HEK293T (cell line): ENCODE results near the gene ARHGAP22.

ENCODE experiments used
- CTCF ChIA-PET: fragments of 350-600 bp; formaldehyde crosslinking; extraction: SDS; loops from one replicate; lab custom pipeline; 2021; ENCODE audit warnings: antibody characterized with exemption, inconsistent platforms; lab: Yijun Ruan, JAX
- POLR2A ChIA-PET: fragments of 350-600 bp; formaldehyde crosslinking; extraction: SDS; loops from one replicate; lab custom pipeline; 2020; ENCODE audit warnings: antibody characterized with exemption, inconsistent platforms; lab: Yijun Ruan, JAX
- DNase-seq: peaks from one replicate; pipeline ENCODE4 v3.0.0; 2012; ENCODE audit warnings: mixed read lengths; ENCODE audit errors: extremely low spot score
- ARNT ChIP-seq: fragments of 450-650 bp; IDR thresholded peaks from 2 replicates; pipeline ENCODE4 v1.6.1; 2017; ENCODE audit warnings: mild to moderate bottlenecking
- BHLHE40 ChIP-seq: fragments of 450-650 bp; IDR thresholded peaks from 2 replicates; pipeline ENCODE4 v1.6.1; 2016; ENCODE audit warnings: mild to moderate bottlenecking, moderate library complexity, borderline replicate concordance
- CTBP1 ChIP-seq: fragments of 450-650 bp; IDR thresholded peaks from 2 replicates; pipeline ENCODE4 v1.6.1; 2016; ENCODE audit warnings: borderline replicate concordance
- ELF4 ChIP-seq: fragments of 450-650 bp; IDR thresholded peaks from 2 replicates; pipeline ENCODE4 v1.6.1; 2017; ENCODE audit warnings: antibody characterized with exemption
- FOXA1 ChIP-seq: fragments of 450-650 bp; IDR thresholded peaks from 2 replicates; pipeline ENCODE4 v1.6.1; 2016; ENCODE audit warnings: mild to moderate bottlenecking
- FOXK2 ChIP-seq: fragments of 450-650 bp; IDR thresholded peaks from 2 replicates; pipeline ENCODE4 v1.6.1; 2016; ENCODE audit warnings: mild to moderate bottlenecking
- FOXM1 ChIP-seq: fragments of 450-650 bp; IDR thresholded peaks from 2 replicates; pipeline ENCODE4 v1.6.1; 2017; ENCODE audit warnings: mild to moderate bottlenecking, borderline replicate concordance
- HDGF ChIP-seq: fragments of 450-650 bp; IDR thresholded peaks from 2 replicates; pipeline ENCODE4 v1.6.1; 2017; ENCODE audit warnings: antibody characterized with exemption, borderline replicate concordance
- L3MBTL2 ChIP-seq: fragments of 450-650 bp; conservative IDR thresholded peaks from 2 replicates; pipeline ENCODE4 v1.6.1; 2016; ENCODE audit warnings: mild to moderate bottlenecking
- LEF1 ChIP-seq: fragments of 450-650 bp; IDR thresholded peaks from 2 replicates; pipeline ENCODE4 v1.6.1; 2017; ENCODE audit warnings: mild to moderate bottlenecking, borderline replicate concordance
- NFRKB ChIP-seq: fragments of 450-650 bp; IDR thresholded peaks from 2 replicates; pipeline ENCODE4 v1.6.1; 2016; ENCODE audit warnings: mild to moderate bottlenecking, moderate library complexity
- SP1 ChIP-seq: fragments of 450-650 bp; IDR thresholded peaks from 2 replicates; pipeline ENCODE4 v1.6.1; 2017
- SUZ12 ChIP-seq: fragments of 450-650 bp; IDR thresholded peaks from 2 replicates; pipeline ENCODE4 v1.6.1; 2016; ENCODE audit warnings: mild to moderate bottlenecking
- TARDBP ChIP-seq: fragments of 450-650 bp; IDR thresholded peaks from 2 replicates; pipeline ENCODE4 v1.6.1; 2016
- ZNF384 ChIP-seq: fragments of 450-650 bp; IDR thresholded peaks from 2 replicates; pipeline ENCODE4 v1.6.1; 2016
- TF ChIP-seq, protein P1 (sequence below): fragments of 450-650 bp; IDR thresholded peaks from 2 replicates; pipeline ENCODE4 v1.6.1; 2016

Gene ARHGAP22

DNA sequence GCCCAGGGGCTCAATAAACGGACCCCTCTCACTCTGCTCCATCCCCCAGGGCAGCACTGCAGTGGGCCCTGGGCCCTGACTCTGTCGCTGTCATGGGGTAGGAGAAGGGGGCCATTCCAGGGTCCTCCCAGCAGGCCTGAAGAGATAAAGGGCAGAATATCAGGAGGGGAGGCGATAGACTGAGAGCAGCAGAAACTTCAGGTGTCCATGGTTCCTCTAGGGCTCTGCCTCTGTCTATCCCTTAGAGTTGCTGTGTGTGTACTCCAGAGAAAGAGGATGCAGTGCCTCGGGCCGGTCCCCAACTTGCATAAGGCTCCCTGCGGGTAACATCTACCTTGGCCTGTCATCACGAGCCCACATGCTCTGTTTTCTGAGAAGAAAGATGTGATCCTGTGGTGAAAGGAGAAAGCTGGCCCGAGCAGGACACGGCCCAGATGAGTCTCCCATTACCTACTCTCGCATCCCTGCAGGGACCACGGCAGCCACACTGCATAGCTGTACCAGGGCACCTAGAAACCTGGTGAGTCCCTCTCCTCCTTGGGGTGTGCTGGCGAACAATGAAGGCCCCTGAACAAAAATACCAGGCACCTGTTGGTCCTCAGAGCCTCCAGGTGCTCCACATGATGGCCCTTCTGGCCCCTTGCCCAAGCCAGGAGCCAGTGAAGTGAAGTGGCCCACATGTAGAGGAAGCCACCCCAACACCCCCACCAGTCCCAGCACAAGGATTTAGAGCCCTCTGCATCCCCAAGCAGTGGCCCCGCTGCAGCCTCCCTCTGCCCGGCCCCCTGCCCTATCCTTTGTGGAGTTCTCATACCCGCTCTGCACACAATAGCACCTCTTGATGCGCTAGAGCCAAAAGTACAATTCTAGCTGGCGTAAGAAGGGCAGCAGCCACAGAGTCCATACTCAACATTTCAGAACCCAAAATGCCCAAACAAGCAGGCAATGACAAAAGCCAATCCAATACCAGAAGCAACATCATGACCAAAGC lies 106.8 kb downstream of the ARHGAP22 start:
- ChIA-PET POLR2A (no interaction called here), CTCF (no interaction called here)
- TF ChIP-seq FOXA1 (no peak), L3MBTL2 (no peak), SP1 (no peak), ARNT (no peak)
- DNase-seq, result no peak

DNA sequence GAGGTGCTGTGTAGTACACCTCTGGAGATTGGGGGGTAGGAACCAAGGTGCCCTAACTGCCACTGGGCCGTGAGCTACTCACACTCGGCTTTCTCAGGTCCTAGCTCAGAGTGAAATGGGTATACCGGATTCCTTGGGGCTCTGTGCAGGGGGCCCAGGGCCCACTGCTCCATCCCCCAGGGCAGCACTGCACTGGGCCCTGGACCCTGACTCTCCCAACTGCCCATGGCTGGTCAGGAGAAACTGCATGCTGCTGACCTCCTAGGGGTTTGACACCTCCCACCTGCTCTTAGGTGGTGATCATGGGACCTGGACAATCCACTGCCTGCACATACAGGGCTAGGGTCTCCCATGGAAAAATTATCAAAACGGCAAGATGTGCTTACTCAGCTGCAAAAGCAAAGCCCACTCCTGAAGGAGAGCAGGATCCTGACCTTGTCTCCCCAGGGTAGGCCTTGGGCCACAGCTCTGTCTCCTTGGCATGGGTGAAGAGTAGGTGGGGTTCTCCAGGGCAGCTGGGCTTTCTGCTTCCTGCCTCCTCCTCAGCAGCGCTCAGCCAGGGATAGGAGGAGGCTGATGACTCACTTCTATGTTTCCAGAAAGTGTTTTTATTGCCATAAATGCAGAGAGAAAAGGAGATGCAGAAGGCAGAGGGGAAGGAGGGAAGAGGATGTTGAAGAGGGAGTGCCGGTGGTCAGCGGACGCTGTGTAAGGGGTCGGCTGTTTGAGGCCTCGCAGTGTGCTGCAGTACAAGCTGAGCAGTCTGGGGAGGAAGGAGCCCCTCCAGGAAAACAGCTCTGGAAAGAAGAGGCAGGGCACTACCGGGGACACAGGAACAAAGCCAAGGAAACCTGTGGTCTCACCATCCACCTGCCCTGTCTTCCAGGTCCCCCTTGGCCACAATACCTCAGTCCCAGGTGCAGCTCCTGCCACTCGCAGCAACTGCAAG lies 107.8 kb downstream of the ARHGAP22 start:
- no peak for DNase-seq
- POLR2A ChIA-PET, result no interaction called here
- no peak for TF ChIP-seq HDGF
- TF ChIP-seq ZNF384, result no peak
- TF ChIP-seq SP1, result no peak
- TF ChIP-seq L3MBTL2, result no peak
- TF ChIP-seq ARNT, result no peak
- no peak for TF ChIP-seq LEF1
- TF ChIP-seq SUZ12, result no peak
- TF ChIP-seq BHLHE40, result no peak
- TF ChIP-seq, protein P1, sequence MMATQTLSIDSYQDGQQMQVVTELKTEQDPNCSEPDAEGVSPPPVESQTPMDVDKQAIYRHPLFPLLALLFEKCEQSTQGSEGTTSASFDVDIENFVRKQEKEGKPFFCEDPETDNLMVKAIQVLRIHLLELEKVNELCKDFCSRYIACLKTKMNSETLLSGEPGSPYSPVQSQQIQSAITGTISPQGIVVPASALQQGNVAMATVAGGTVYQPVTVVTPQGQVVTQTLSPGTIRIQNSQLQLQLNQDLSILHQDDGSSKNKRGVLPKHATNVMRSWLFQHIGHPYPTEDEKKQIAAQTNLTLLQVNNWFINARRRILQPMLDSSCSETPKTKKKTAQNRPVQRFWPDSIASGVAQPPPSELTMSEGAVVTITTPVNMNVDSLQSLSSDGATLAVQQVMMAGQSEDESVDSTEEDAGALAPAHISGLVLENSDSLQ, result no peak
- TF ChIP-seq FOXK2, result no peak
- TF ChIP-seq NFRKB, result no peak
- no peak for TF ChIP-seq ELF4
- TF ChIP-seq FOXM1, result no peak
- no peak for TF ChIP-seq TARDBP
- no peak for TF ChIP-seq FOXA1
- TF ChIP-seq CTBP1, result no peak
- CTCF ChIA-PET, result interaction anchor here (0.5 to 0.7 kb wide), 3 partner anchors 27 to 627 kb away, joined by 3 read pairs; no protein-coding TSS in a partner anchor

DNA sequence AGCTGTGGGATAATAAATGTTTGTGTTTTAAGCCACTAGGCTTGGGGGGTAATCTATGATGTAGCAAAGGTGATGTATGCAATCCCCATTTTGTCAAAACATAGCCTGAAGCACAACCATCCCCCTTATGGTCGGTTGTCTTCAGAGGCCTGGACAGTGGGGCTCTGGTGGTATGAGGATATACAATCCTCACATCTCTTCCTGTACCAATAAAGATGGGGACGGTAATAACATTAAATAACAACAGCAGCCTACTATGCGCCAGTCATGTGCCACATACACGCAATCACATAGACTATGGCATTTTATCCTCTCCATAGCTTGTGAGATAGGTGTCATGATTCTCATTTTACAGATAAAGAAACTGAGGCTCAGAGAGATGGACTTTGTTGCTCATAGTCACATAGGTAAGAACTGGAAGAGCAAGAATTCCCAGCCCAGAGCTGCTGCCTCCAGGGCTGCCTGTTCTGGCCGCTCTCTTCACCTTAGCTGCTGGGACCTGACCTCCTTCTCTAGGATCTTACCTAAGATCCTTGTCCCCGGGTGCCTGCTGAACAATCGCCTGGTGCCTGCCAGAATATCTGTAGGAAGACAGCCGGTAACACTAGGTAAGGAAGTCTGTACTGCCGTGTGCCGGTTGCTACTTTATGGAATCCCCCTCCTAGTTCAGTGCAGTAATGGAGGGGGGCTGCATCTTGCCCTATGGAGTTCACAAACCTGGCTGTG lies 108.6 kb downstream of the ARHGAP22 start:
- ChIA-PET CTCF (interaction anchor here (0.7 kb wide), 2 partner anchors 28 to 40 kb away, joined by 3 read pairs; no protein-coding TSS in a partner anchor), POLR2A (no interaction called here)
- no peak for DNase-seq
- TF ChIP-seq L3MBTL2, result no peak
- no peak for TF ChIP-seq ELF4
- no peak for TF ChIP-seq BHLHE40
- TF ChIP-seq ZNF384, result no peak
- TF ChIP-seq SP1, result no peak
- no peak for TF ChIP-seq HDGF
- no peak for TF ChIP-seq LEF1
- TF ChIP-seq SUZ12, result no peak
- no peak for TF ChIP-seq CTBP1
- no peak for TF ChIP-seq FOXK2
- no peak for TF ChIP-seq TARDBP
- no peak for TF ChIP-seq NFRKB
- TF ChIP-seq, protein P1, result no peak
- no peak for TF ChIP-seq FOXM1

DNA sequence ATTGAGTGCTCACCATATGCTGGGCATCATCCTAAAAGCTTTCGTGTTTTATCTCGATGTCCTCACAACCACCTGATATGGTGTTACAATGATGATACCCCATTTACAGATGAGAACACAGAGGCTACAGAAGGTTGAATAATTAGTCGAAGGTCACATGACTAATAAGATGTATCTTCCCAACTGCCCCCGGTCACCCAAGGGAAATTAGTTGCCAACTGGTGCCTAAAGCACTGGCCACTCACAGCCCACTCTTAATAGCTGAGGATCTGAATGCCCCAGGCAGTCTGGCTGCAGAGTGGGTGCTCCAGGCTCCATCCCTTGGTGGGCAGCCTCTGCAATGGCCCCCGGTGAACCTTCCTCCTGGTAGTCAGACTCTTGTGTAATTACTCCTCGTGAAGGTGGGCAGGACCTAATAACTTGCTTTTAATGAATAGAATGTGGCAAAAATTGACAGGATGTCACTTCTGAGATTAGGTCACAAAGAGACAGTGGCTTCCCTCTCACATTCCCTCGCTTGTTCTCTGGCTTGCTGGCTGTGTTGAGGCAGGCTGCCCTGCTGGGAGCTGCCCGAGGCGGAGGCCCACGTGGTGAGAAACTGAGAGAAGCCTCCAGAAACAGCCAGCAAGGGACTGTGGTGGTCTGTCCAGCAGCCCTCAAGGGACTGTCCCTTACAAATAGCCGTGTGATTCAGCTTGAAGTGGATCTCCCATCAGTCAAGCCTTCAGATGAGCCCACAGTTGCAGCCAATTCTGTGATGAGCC lies 109.4 kb downstream of the ARHGAP22 start:
- CTCF ChIA-PET, result no interaction called here
- no peak for TF ChIP-seq SUZ12
- no peak for TF ChIP-seq ARNT
- no peak for TF ChIP-seq FOXA1
- TF ChIP-seq ELF4, result no peak
- no peak for TF ChIP-seq CTBP1
- POLR2A ChIA-PET, result no interaction called here
- DNase-seq, result no peak

DNA sequence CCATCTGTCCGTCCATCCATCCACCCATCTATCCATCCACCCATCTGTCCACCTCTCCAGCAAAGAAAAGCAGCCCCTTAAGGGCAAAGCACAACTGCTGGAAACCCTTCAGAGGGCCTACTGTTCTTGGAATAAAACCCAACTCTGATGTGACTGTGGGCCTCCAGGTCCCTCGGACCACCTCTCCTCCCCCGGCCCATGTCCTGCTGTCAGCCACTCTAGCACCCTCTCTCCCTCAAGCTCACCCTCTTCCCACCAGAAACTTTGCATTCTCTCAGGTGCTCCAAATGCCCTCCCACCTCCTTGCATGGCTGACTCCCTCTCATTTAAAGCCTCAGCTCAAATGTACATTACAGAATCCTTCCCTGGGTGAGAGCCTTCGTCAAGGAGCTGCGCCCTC lies 110.3 kb downstream of the ARHGAP22 start:
- ChIA-PET CTCF (no interaction called here), POLR2A (no interaction called here)
- DNase-seq, result no peak
- TF ChIP-seq TARDBP, result no peak
- TF ChIP-seq CTBP1, result no peak
- TF ChIP-seq, protein P1, result no peak
- no peak for TF ChIP-seq LEF1
- TF ChIP-seq NFRKB, result no peak
